HG02943 (cell line): Measurements from ENCODE around the gene ITIH4.

Experiments used
- ATAC-seq: cut with Tn5 transposase; IDR thresholded peaks from one replicate; pipeline ENCODE4 v1.9.1; 2021; ENCODE audit warnings: mild to moderate bottlenecking, low read depth, moderate library complexity; ENCODE audit not compliant: unreplicated experiment

Gene ITIH4

GRCh38 chr3:52805270-52806039 is 25.0 kb downstream of the ITIH4 start:
- no peak for ATAC-seq

- no peak for ATAC-seq
Measured at GRCh38 chr3:52801839-52802238, 28.6 kb downstream of the ITIH4 start.

GRCh38 chr3:52800079-52800478 is 30.4 kb downstream of the ITIH4 start:
- no peak for ATAC-seq

- no peak for ATAC-seq
Measured at GRCh38 chr3:52798978-52799476, 31.4 kb downstream of the ITIH4 start.

GRCh38 chr3:52798376-52798977 is 32.0 kb downstream of the ITIH4 start:
- no peak for ATAC-seq

GRCh38 chr3:52796411-52796810 is 34.1 kb downstream of the ITIH4 start:
- ATAC-seq: no peak

GRCh38 chr3:52795298-52795900 is 35.1 kb downstream of the ITIH4 start:
- ATAC-seq: no peak

- no peak for ATAC-seq
Measured at GRCh38 chr3:52794612-52795099, 35.8 kb downstream of the ITIH4 start, which contains the start of gene ITIH3. Gene ITIH3, plus strand, starts transcription at chr3:52794796. Its CDS starts 8 bp downstream, at chr3:52794804.

- ATAC-seq: no peak
Measured at GRCh38 chr3:52793702-52794611, 36.5 kb downstream of the ITIH4 start.

GRCh38 chr3:52792961-52793695 is 37.3 kb downstream of the ITIH4 start:
- ATAC-seq: no peak

GRCh38 chr3:52792413-52792812 is 38.1 kb downstream of the ITIH4 start:
- no peak for ATAC-seq

GRCh38 chr3:52791928-52792327 is 38.5 kb downstream of the ITIH4 start:
- ATAC-seq: no peak

- ATAC-seq: no peak
Measured at GRCh38 chr3:52791366-52791765, 39.1 kb downstream of the ITIH4 start.

- ATAC-seq: no peak
Measured at GRCh38 chr3:52790741-52791140, 39.7 kb downstream of the ITIH4 start.

- no peak for ATAC-seq
Measured at GRCh38 chr3:52790337-52790736, 40.1 kb downstream of the ITIH4 start.

- no peak for ATAC-seq
Measured at GRCh38 chr3:52789746-52790040, 40.8 kb downstream of the ITIH4 start.

- ATAC-seq: no peak
Measured at GRCh38 chr3:52788890-52789745, 41.4 kb downstream of the ITIH4 start.

- no peak for ATAC-seq
Measured at GRCh38 chr3:52787672-52788625, 42.5 kb downstream of the ITIH4 start.
